ENCODE measurements around the gene MTUS2.

The MTUS2 gene

GRCh38 chr13:29513981-29514719, 694.0 kb downstream of the MTUS2 start:
- no peak for DNase-seq

GRCh38 chr13:29514720-29515310, 694.7 kb downstream of the MTUS2 start:
- no peak for DNase-seq

GRCh38 chr13:29515372-29515771, 695.2 kb downstream of the MTUS2 start:
- no peak for DNase-seq

- DNase-seq, result no peak
Observed at GRCh38 chr13:29516012-29516411, 695.9 kb downstream of the MTUS2 start.

- DNase-seq, result no peak
Observed at GRCh38 chr13:29516880-29517279, 696.7 kb downstream of the MTUS2 start.

- DNase-seq, result no peak
Observed at GRCh38 chr13:29519921-29520320, 699.8 kb downstream of the MTUS2 start.

GRCh38 chr13:29520671-29521070, 700.5 kb downstream of the MTUS2 start:
- DNase-seq, result no peak

GRCh38 chr13:29521336-29521735, 701.2 kb downstream of the MTUS2 start:
- DNase-seq, result no peak

- DNase-seq, result no peak
Observed at GRCh38 chr13:29522044-29522685, 702.0 kb downstream of the MTUS2 start.

- DNase-seq, result no peak
Observed at GRCh38 chr13:29523199-29523961, 703.2 kb downstream of the MTUS2 start.

GRCh38 chr13:29524176-29524575, 704.0 kb downstream of the MTUS2 start:
- no peak for DNase-seq

- DNase-seq, result no peak
Observed at GRCh38 chr13:29524641-29525040, 704.5 kb downstream of the MTUS2 start.

GRCh38 chr13:29525757-29526156, 705.6 kb downstream of the MTUS2 start:
- DNase-seq, result no peak

GRCh38 chr13:29526741-29527140, 706.6 kb downstream of the MTUS2 start:
- DNase-seq, result no peak

- DNase-seq, result no peak
Observed at GRCh38 chr13:29527511-29527910, 707.4 kb downstream of the MTUS2 start.

- no peak for DNase-seq
Observed at GRCh38 chr13:29527916-29528315, 707.8 kb downstream of the MTUS2 start.

GRCh38 chr13:29529754-29530153, 709.6 kb downstream of the MTUS2 start:
- no peak for DNase-seq

GRCh38 chr13:29530901-29531300, 710.8 kb downstream of the MTUS2 start:
- no peak for DNase-seq

- DNase-seq, result no peak
Observed at GRCh38 chr13:29532116-29532515, 712.0 kb downstream of the MTUS2 start.

GRCh38 chr13:29532821-29533220, 712.7 kb downstream of the MTUS2 start:
- DNase-seq, result no peak

- DNase-seq, result no peak
Observed at GRCh38 chr13:29534083-29534482, 713.9 kb downstream of the MTUS2 start.

- no peak for DNase-seq
Observed at GRCh38 chr13:29535663-29536655, 715.8 kb downstream of the MTUS2 start.
